ENCODE data around the gene MEIS1.
A peak's percentile ranks its signal among the peaks of the same experiment; 100 is the strongest.

The MEIS1 gene

DNA sequence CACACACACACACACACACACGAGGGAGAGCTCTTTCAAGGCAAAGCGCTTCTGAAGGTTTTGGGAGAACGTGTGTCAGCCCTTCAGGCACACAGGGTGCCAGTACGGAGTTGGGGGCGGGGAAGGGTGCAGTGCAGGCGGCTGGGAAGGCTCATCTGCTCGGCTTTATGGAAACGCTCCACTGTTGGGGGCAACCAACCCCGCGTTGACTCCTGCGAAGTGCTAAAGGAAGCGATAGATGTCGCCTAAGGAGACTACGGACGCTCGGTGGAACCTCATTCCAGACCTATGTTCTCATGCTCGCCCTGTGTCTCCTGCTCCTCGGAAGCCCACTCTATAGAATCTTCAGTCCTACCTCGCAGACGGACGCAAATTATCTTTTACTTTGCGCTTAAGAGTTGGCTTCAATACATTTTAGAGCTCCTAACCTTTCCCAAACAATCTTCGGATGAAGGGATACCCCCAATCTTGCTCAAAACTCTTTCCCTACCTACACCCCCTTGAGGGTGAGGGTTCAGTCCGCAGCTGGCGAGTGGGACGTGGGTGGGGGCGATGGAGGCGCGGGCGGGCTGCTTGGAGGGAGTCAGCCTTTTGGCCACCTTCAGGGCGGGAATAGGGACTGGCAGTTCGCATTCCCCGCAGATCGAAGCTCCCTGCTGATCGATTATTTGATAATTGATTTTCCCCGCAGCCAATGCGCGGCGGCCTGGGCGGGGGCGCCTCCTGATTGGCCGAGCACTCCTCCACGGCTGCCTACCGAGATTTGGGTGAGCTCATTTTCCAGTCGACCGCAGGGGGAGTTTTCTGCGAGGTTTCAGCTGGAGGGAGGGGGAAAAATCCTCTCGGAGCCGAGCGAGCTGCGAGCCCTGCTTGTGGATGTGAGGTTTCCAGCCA lies 1.9 kb upstream of the MEIS1 start:
- peak overlapping the region; percentile 65 for H3K4me3 ChIP-seq (ENCODE audit: low read depth, low read length)
- no peaks in the 10 kb centered on the region for H3K9me3 ChIP-seq (ENCODE audit: control insufficient read depth, insufficient read depth, low read depth, low read length)
- H3K36me3 ChIP-seq (ENCODE audit: control insufficient read depth, insufficient read depth, low read length): no peaks in the 10 kb centered on the region
- peaks cover 31% of the 10 kb centered on the region for H3K4me1 ChIP-seq (ENCODE audit: control insufficient read depth, insufficient read depth, low read length)
- peaks cover 99% of the 10 kb centered on the region for H3K27me3 ChIP-seq (ENCODE audit: control insufficient read depth, insufficient read depth, low read length)
- peak overlapping the region; percentile 61 for H3K9ac ChIP-seq (ENCODE audit: low read length)
- no peak overlapping the region for H3K27ac ChIP-seq (ENCODE audit: low read depth, low read length)

- peak overlapping the region; percentile 80 for H3K9ac ChIP-seq (ENCODE audit: low read length)
- peak overlapping the region; percentile 65 for H3K4me3 ChIP-seq (ENCODE audit: low read depth, low read length)
- no peaks in the 10 kb centered on the region for H3K36me3 ChIP-seq (ENCODE audit: control insufficient read depth, insufficient read depth, low read length)
- H3K9me3 ChIP-seq (ENCODE audit: control insufficient read depth, insufficient read depth, low read depth, low read length): no peaks in the 10 kb centered on the region
- no peak overlapping the region; the same call in 1 of the 2 replicates for H3K27ac ChIP-seq (ENCODE audit: low read depth, low read length)
- peaks cover 36% of the 10 kb centered on the region for H3K4me1 ChIP-seq (ENCODE audit: control insufficient read depth, insufficient read depth, low read length)
- peaks cover 99% of the 10 kb centered on the region for H3K27me3 ChIP-seq (ENCODE audit: control insufficient read depth, insufficient read depth, low read length)
Measured at GRCh38 chr2:66433695-66433944, 1.3 kb upstream of the MEIS1 start.

- peaks cover 38% of the 10 kb centered on the region for H3K4me1 ChIP-seq (ENCODE audit: control insufficient read depth, insufficient read depth, low read length)
- no peak overlapping the region; the same call in 1 of the 2 replicates for H3K27ac ChIP-seq (ENCODE audit: low read depth, low read length)
- no peaks in the 10 kb centered on the region for H3K36me3 ChIP-seq (ENCODE audit: control insufficient read depth, insufficient read depth, low read length)
- H3K27me3 ChIP-seq (ENCODE audit: control insufficient read depth, insufficient read depth, low read length): peaks cover 99% of the 10 kb centered on the region
- peak overlapping the region; percentile 65 for H3K4me3 ChIP-seq (ENCODE audit: low read depth, low read length)
- no peaks in the 10 kb centered on the region for H3K9me3 ChIP-seq (ENCODE audit: control insufficient read depth, insufficient read depth, low read depth, low read length)
- H3K9ac ChIP-seq (ENCODE audit: low read length): peak overlapping the region; percentile 80
Measured at GRCh38 chr2:66433945-66434678, 813 bp upstream of the MEIS1 start.

GRCh38 chr2:66435549-66435875 lies 587 bp downstream of the MEIS1 start:
- Histone ChIP-seq H3K9me3 (ENCODE audit: control insufficient read depth, insufficient read depth, low read depth, low read length) (no peaks in the 10 kb centered on the region), H3K4me3 (ENCODE audit: low read depth, low read length) (peak overlapping the region; percentile 65), H3K4me1 (ENCODE audit: control insufficient read depth, insufficient read depth, low read length) (peaks cover 42% of the 10 kb centered on the region), H3K27me3 (ENCODE audit: control insufficient read depth, insufficient read depth, low read length) (peaks cover 99% of the 10 kb centered on the region), H3K9ac (ENCODE audit: low read length) (no peak overlapping the region), H3K36me3 (ENCODE audit: control insufficient read depth, insufficient read depth, low read length) (no peaks in the 10 kb centered on the region), H3K27ac (ENCODE audit: low read depth, low read length) (no peak overlapping the region)

DNA sequence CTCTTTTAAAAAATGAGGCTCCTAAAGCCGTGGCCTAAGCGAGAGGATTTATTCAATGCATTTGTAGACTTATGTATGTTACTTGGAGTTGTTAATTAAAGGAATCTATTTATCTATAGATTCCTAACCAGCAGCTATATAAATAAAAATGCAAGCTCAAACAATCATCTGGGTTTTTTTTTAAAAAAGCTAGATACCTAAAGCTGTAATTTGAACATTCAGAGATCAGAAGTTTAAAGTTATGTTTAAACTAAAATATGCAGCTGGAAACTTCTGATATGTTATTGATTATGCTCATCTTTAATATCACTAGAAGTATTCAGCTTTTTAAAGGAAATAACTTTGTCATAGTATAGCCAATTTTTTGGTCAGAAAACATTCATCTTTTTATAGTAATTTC lies 1.0 kb downstream of the MEIS1 start:
- H3K27ac ChIP-seq (ENCODE audit: low read depth, low read length): no peak overlapping the region
- no peaks in the 10 kb centered on the region for H3K9me3 ChIP-seq (ENCODE audit: control insufficient read depth, insufficient read depth, low read depth, low read length)
- peaks cover 99% of the 10 kb centered on the region for H3K27me3 ChIP-seq (ENCODE audit: control insufficient read depth, insufficient read depth, low read length)
- H3K4me3 ChIP-seq (ENCODE audit: low read depth, low read length): peak overlapping the region; percentile 65
- peaks cover 41% of the 10 kb centered on the region for H3K4me1 ChIP-seq (ENCODE audit: control insufficient read depth, insufficient read depth, low read length)
- H3K9ac ChIP-seq (ENCODE audit: low read length): no peak overlapping the region
- no peaks in the 10 kb centered on the region for H3K36me3 ChIP-seq (ENCODE audit: control insufficient read depth, insufficient read depth, low read length)

DNA sequence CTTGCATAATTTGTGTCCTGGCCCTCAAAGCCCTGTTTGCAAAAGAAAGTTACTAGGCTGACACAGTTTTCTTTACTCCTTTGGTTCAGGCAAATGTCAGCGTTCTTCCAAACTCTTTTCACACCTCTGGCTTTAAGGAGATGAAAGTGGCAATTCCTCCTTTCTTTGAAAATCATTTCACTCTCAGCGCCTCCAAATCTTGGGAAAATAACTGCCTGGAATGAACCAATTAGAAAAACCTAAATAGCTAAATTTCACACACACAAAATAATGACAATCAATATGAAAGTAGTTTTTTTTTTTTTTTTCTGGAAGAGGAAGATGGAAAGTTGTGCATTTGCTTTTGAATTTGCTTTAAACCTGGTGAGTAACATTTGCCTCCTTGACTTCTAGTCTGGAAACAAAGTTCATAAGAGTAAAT lies 1.7 kb downstream of the MEIS1 start:
- Histone ChIP-seq H3K9me3 (ENCODE audit: control insufficient read depth, insufficient read depth, low read depth, low read length) (no peaks in the 10 kb centered on the region), H3K36me3 (ENCODE audit: control insufficient read depth, insufficient read depth, low read length) (no peaks in the 10 kb centered on the region), H3K27ac (ENCODE audit: low read depth, low read length) (no peak overlapping the region), H3K4me3 (ENCODE audit: low read depth, low read length) (peak overlapping the region; percentile 65; the same call in 1 of the 2 replicates), H3K4me1 (ENCODE audit: control insufficient read depth, insufficient read depth, low read length) (peaks cover 48% of the 10 kb centered on the region), H3K27me3 (ENCODE audit: control insufficient read depth, insufficient read depth, low read length) (peaks cover 99% of the 10 kb centered on the region), H3K9ac (ENCODE audit: low read length) (no peak overlapping the region)

- H3K27ac ChIP-seq (ENCODE audit: low read depth, low read length): no peak overlapping the region
- H3K36me3 ChIP-seq (ENCODE audit: control insufficient read depth, insufficient read depth, low read length): no peaks in the 10 kb centered on the region
- H3K4me1 ChIP-seq (ENCODE audit: control insufficient read depth, insufficient read depth, low read length): peaks cover 52% of the 10 kb centered on the region
- H3K4me3 ChIP-seq (ENCODE audit: low read depth, low read length): peak overlapping the region; percentile 65; the same call in 1 of the 2 replicates
- no peaks in the 10 kb centered on the region for H3K9me3 ChIP-seq (ENCODE audit: control insufficient read depth, insufficient read depth, low read depth, low read length)
- H3K27me3 ChIP-seq (ENCODE audit: control insufficient read depth, insufficient read depth, low read length): peaks cover 99% of the 10 kb centered on the region
- H3K9ac ChIP-seq (ENCODE audit: low read length): peak overlapping the region; percentile 44
Measured at GRCh38 chr2:66437109-66437690, 2.3 kb downstream of the MEIS1 start.

DNA sequence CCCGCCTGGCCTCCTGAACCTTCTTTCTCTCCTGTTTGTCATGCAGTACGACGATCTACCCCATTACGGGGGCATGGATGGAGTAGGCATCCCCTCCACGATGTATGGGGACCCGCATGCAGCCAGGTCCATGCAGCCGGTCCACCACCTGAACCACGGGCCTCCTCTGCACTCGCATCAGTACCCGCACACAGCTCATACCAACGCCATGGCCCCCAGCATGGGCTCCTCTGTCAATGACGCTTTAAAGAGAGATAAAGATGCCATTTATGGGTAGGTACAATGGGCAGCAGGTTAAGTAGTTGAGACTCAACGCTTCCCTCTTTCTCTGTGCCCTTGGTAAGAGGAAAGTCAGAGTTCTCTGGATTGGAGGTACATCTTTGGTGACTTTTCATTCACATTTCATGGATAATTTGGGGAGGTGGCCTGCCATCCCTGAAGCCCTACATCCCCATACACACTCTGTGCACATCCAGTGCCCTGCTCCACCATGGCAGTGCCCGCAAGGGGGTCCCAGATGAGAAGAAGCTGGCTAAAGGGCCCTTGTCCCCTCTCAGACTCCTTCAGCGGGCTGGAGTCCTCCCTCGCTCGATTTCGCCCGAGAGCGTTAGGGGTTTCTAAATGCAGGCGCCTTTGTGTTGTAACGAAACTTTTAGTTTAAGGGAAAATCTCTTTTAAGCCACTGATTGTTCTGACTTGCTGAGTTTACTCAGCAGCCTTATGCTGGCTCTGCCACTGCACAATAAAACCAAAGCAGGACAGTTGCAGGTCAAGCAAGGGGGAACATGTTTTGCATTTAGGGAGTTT lies 3.0 kb downstream of the MEIS1 start:
- Histone ChIP-seq H3K27ac (ENCODE audit: low read depth, low read length) (no peak overlapping the region), H3K9ac (ENCODE audit: low read length) (peak overlapping the region; percentile 44), H3K4me3 (ENCODE audit: low read depth, low read length) (peak overlapping the region; percentile 65), H3K4me1 (ENCODE audit: control insufficient read depth, insufficient read depth, low read length) (peaks cover 48% of the 10 kb centered on the region), H3K9me3 (ENCODE audit: control insufficient read depth, insufficient read depth, low read depth, low read length) (no peaks in the 10 kb centered on the region), H3K27me3 (ENCODE audit: control insufficient read depth, insufficient read depth, low read length) (peaks cover 99% of the 10 kb centered on the region), H3K36me3 (ENCODE audit: control insufficient read depth, insufficient read depth, low read length) (no peaks in the 10 kb centered on the region)

GRCh38 chr2:66438498-66438833 lies 3.5 kb downstream of the MEIS1 start:
- no peaks in the 10 kb centered on the region for H3K36me3 ChIP-seq (ENCODE audit: control insufficient read depth, insufficient read depth, low read length)
- H3K4me3 ChIP-seq (ENCODE audit: low read depth, low read length): peak overlapping the region; percentile 65; the same call in 1 of the 2 replicates
- H3K27ac ChIP-seq (ENCODE audit: low read depth, low read length): no peak overlapping the region
- H3K4me1 ChIP-seq (ENCODE audit: control insufficient read depth, insufficient read depth, low read length): peaks cover 54% of the 10 kb centered on the region
- peaks cover 100% of the 10 kb centered on the region for H3K27me3 ChIP-seq (ENCODE audit: control insufficient read depth, insufficient read depth, low read length)
- H3K9me3 ChIP-seq (ENCODE audit: control insufficient read depth, insufficient read depth, low read depth, low read length): no peaks in the 10 kb centered on the region
- H3K9ac ChIP-seq (ENCODE audit: low read length): no peak overlapping the region

GRCh38 chr2:66438891-66439811 lies 4.2 kb downstream of the MEIS1 start:
- H3K9ac ChIP-seq (ENCODE audit: low read length): peak overlapping the region; percentile 45
- H3K9me3 ChIP-seq (ENCODE audit: control insufficient read depth, insufficient read depth, low read depth, low read length): no peaks in the 10 kb centered on the region
- H3K27ac ChIP-seq (ENCODE audit: low read depth, low read length): no peak overlapping the region
- H3K4me1 ChIP-seq (ENCODE audit: control insufficient read depth, insufficient read depth, low read length): peaks cover 61% of the 10 kb centered on the region
- H3K36me3 ChIP-seq (ENCODE audit: control insufficient read depth, insufficient read depth, low read length): no peaks in the 10 kb centered on the region
- peaks cover 100% of the 10 kb centered on the region for H3K27me3 ChIP-seq (ENCODE audit: control insufficient read depth, insufficient read depth, low read length)
- peak overlapping the region; percentile 60 for H3K4me3 ChIP-seq (ENCODE audit: low read depth, low read length)
